HepG2 (cell line): ENCODE results near the gene NUDT9. TPM values are rescaled to one million over a fixed set of nuclear protein-coding genes. Genes with fewer than 3 reads are reported as not detected.

Source experiments
- ATF4 ChIP-seq, 2 experiments: fragments of 450-650 bp in 1 of 2; sonication (generic) in 1 of 2; formaldehyde crosslinking; IDR thresholded peaks; 2 replicates each; pipeline versions ENCODE4 v1.5.0 to v1.8.0; 2020 to 2022; ENCODE audit warnings: mild to moderate bottlenecking in 1 of 2, missing genetic modification reagents in 1 of 2
- GLMP ChIP-seq: sonication (generic); formaldehyde crosslinking; IDR thresholded peaks from 2 replicates; pipeline ENCODE4 v1.9.0; 2021; ENCODE audit warnings: missing genetic modification reagents, mild to moderate bottlenecking, borderline replicate concordance
- HNRNPK ChIP-seq: fragments of 200-400 bp; formaldehyde crosslinking; IDR thresholded peaks from 2 replicates; pipeline ENCODE4 v1.6.1; 2018; ENCODE audit warnings: low read length, low read depth, moderate library complexity, mild to moderate bottlenecking; ENCODE audit not compliant: poor library complexity, severe bottlenecking
- IKZF4 ChIP-seq: sonication (generic); formaldehyde crosslinking; IDR thresholded peaks from 2 replicates; pipeline ENCODE4 v1.5.1; 2020; ENCODE audit warnings: borderline replicate concordance, mild to moderate bottlenecking, low read depth, missing genetic modification reagents; ENCODE audit errors: not compliant biosample characterization
- IRF2 ChIP-seq: IDR thresholded peaks from 2 replicates; pipeline ENCODE4 v1.6.1; 2018; ENCODE audit warnings: missing genetic modification reagents, missing compliant biosample characterization
- KDM1A ChIP-seq: IDR thresholded peaks from 2 replicates; pipeline ENCODE4 v1.6.1; 2016; ENCODE audit warnings: missing compliant biosample characterization
- PPARG ChIP-seq: conservative IDR thresholded peaks from 2 replicates; pipeline ENCODE4 v1.6.1; 2016; ENCODE audit warnings: missing biosample characterization, missing genetic modification reagents
- REST ChIP-seq, 2 experiments: IDR thresholded peaks; 2 replicates each; pipeline ENCODE4 v1.6.1; 2011 to 2012; ENCODE audit warnings: low read length in 2 of 2, borderline replicate concordance in 1 of 2, low read depth in 1 of 2, mild to moderate bottlenecking in 1 of 2, moderate library complexity in 1 of 2
- SIX4 ChIP-seq: sonication (generic); formaldehyde crosslinking; IDR thresholded peaks from 2 replicates; pipeline ENCODE4 v1.4.0; 2020; ENCODE audit warnings: missing genetic modification reagents
- SMARCE1 ChIP-seq: fragments of 450-650 bp; IDR thresholded peaks from 2 replicates; pipeline ENCODE4 v1.6.1; 2017; ENCODE audit warnings: borderline replicate concordance
- TRAFD1 ChIP-seq: sonication (generic); formaldehyde crosslinking; IDR thresholded peaks from 2 replicates; pipeline ENCODE4 v1.5.1; 2020; ENCODE audit warnings: missing genetic modification reagents, mild to moderate bottlenecking, borderline replicate concordance
- ZBTB42 ChIP-seq: sonication (generic); formaldehyde crosslinking; IDR thresholded peaks from 2 replicates; pipeline ENCODE4 v1.5.0; 2020; ENCODE audit warnings: mild to moderate bottlenecking, missing genetic modification reagents
- ZNF281 ChIP-seq: sonication (generic); formaldehyde crosslinking; IDR thresholded peaks from 2 replicates; pipeline ENCODE4 v1.4.0; 2020; ENCODE audit warnings: missing genetic modification reagents, borderline replicate concordance
- ZNF430 ChIP-seq: sonication (generic); formaldehyde crosslinking; IDR thresholded peaks from 2 replicates; pipeline ENCODE4 v1.9.0; 2021; ENCODE audit warnings: mild to moderate bottlenecking, missing genetic modification reagents
- ZNF737 ChIP-seq: sonication (generic); formaldehyde crosslinking; IDR thresholded peaks from 2 replicates; pipeline ENCODE4 v1.5.0; 2020; ENCODE audit warnings: missing genetic modification reagents, mild to moderate bottlenecking, borderline replicate concordance
- ZNF790 ChIP-seq: sonication (generic); formaldehyde crosslinking; IDR thresholded peaks from 2 replicates; pipeline ENCODE4 v1.8.0; 2022; ENCODE audit warnings: missing genetic modification reagents, mild to moderate bottlenecking, borderline replicate concordance
- ZNF850 ChIP-seq: sonication (generic); formaldehyde crosslinking; conservative IDR thresholded peaks from 2 replicates; pipeline ENCODE4 v1.9.0; 2021; ENCODE audit warnings: mild to moderate bottlenecking, missing genetic modification reagents
- polyA plus RNA-seq, 8 experiments: library from polyadenylated mRNA; depleted of rRNA in 3 of 8; stranded (reverse) in 7 of 8; unstranded in 1 of 8; fragments of >200 nt; fragmentation: Illumina TruSeq in 4 of 8; extraction: Trizol in 4 of 8; gene quantifications; 2 replicates each; pipeline versions ENCODE4 v1.2.1 to v1.2.3, GENCODE V29; 2011 to 2016; ENCODE audit warnings: low read depth in 4 of 8, missing spikeins in 1 of 8, mixed read lengths in 1 of 8; ENCODE audit not compliant: insufficient read depth in 1 of 8
- total RNA-seq, 5 experiments: library from RNA; depleted of rRNA; stranded (reverse); fragments of >200 nt; fragmentation: Illumina TruSeq; extraction: Trizol; gene quantifications; 2 replicates each; pipeline ENCODE4 v1.2.3, GENCODE V29; 2016; ENCODE audit warnings: low read depth in 1 of 5

NUDT9 gene
- total and polyA plus RNA-seq, 2 of the 13 experiments (the other 11 are each of a cell fraction or from before 2014, with no cell fraction given): 10.4 to 12.3 TPM

GRCh38 chr4:87390891-87391575 lies 31.3 kb upstream of the NUDT9 start, which contains the start of gene HSD17B11 (continued):
- TF ChIP-seq KDM1A (CRISPR knock-in tag) (peak; percentile 58; the same call in 1 of the 2 replicates), ZNF790 (CRISPR knock-in tag) (no peak; the same call in 1 of the 2 replicates), PPARG (CRISPR knock-in tag) (0 out of 2 replicates have a peak, but pooled peaks have one; percentile 57), GLMP (CRISPR knock-in tag) (no peak), ZBTB42 (CRISPR knock-in tag) (no peak), ZNF850 (no peak), ZNF281 (CRISPR knock-in tag) (peak; percentile 47; the same call in 1 of the 2 replicates), ZNF430 (CRISPR knock-in tag) (peak; percentile 84; the same call in 1 of the 2 replicates), ATF4 (CRISPR knock-in tag; IDR thresholded peaks at IDR 0.05) (peak in 1 of 2 experiments; percentile 77; a peak in 1 of 4 replicates), ZNF737 (CRISPR knock-in tag) (peak; percentile 29; the same call in 1 of the 2 replicates), REST (IDR thresholded peaks at IDR 0.05; ENCODE audit: borderline replicate concordance in 1 of 2, low read depth in 1 of 2, low read length in 2 of 2) (peak in 1 of 2 experiments; percentile 77; a peak in 2 of 4 replicates), TRAFD1 (no peak), IKZF4 (CRISPR knock-in tag) (no peak), IRF2 (CRISPR knock-in tag) (peak; percentile 90), SMARCE1 (no peak), SIX4 (CRISPR knock-in tag) (peak; percentile 52; the same call in 1 of the 2 replicates), HNRNPK (no peak)
